HCT116 (cell line): ENCODE results near the gene FZR1. TPM values are rescaled to one million over a fixed set of nuclear protein-coding genes. Genes with fewer than 3 reads are reported as not detected.

ENCODE experiments used
- ATAC-seq: fragments of 200-7000 bp; cut with Tn5 transposase; 2 replicates; pipeline ENCODE4 v1.9.1; 2020; ENCODE audit warnings: mild to moderate bottlenecking, moderate library complexity
- BruUV-seq: library from RNA; stranded (reverse); fragments of 400-500 nt; replicated peaks from 2 replicates; lab custom pipeline; 2021; lab: Mats Ljungman, UMichigan
- CTCF ChIA-PET: fragments of 300-600 bp; sonication (Branson Sonifier 250); formaldehyde crosslinking; loops from one replicate; lab custom pipeline; 2021; ENCODE audit warnings: antibody characterized with exemption; lab: Charles Lee
- POLR2A ChIA-PET: fragments of 300-600, 350-600 bp; sonication (Branson Sonifier 250); formaldehyde crosslinking; loops from one replicate; lab custom pipeline; 2021; ENCODE audit warnings: antibody characterized with exemption; lab: Charles Lee
- RAD21 ChIA-PET, 2 experiments: fragments of 300-600 bp; sonication (Branson Sonifier 250); formaldehyde crosslinking; loops; one replicate each; lab custom pipeline; 2023; ENCODE audit warnings: low total read pairs in 2 of 2; ENCODE audit not compliant: uncharacterized antibody in 2 of 2, unreplicated experiment in 2 of 2, low non-redundant PET in 1 of 2; lab: Charles Lee
- DNase-seq: peaks from one replicate; pipeline ENCODE4 v3.0.0-alpha.2; 2010; ENCODE audit warnings: low read depth, low spot score
- H2AFZ ChIP-seq: fragments of 200-600 bp; shearing (Covaris generic), sonication (generic); 2 replicates; pipeline ENCODE4 v1.6.1; 2017; ENCODE audit warnings: low read depth, mixed run types, mixed read lengths, antibody characterized with exemption, low read length; ENCODE audit not compliant: poor library complexity, severe bottlenecking
- H3K27ac ChIP-seq: 2 replicates; pipeline ENCODE4 v1.5.1; 2012; ENCODE audit warnings: low read depth, low read length
- H3K27me3 ChIP-seq: fragments of 200-600 bp; sonication (generic); 2 replicates; pipeline ENCODE4 v1.6.1; 2016; ENCODE audit warnings: mixed run types, low read length, mixed read lengths; ENCODE audit not compliant: insufficient read depth
- H3K36me3 ChIP-seq, 2 experiments: fragments of 200-500 bp in 1 of 2; fragments of 200-600 bp in 1 of 2; sonication (Bioruptor generic) in 1 of 2; sonication (generic) in 1 of 2; 2 replicates each; pipeline versions ENCODE4 v1.5.1 to v1.6.1; 2014 to 2016; ENCODE audit warnings: low read length in 2 of 2, inconsistent platforms in 1 of 2, mixed read lengths in 1 of 2, mixed run types in 1 of 2; ENCODE audit not compliant: insufficient read depth in 2 of 2, control insufficient read depth in 1 of 2
- H3K4me1 ChIP-seq, 2 experiments: fragments of 200-600 bp in 1 of 2; sonication (generic) in 1 of 2; 2 replicates each; pipeline versions ENCODE4 v1.5.1 to v1.6.1; 2012 to 2017; ENCODE audit warnings: low read length in 2 of 2, inconsistent platforms in 1 of 2, mild to moderate bottlenecking in 1 of 2, mixed read lengths in 1 of 2, mixed run types in 1 of 2, moderate library complexity in 1 of 2; ENCODE audit not compliant: insufficient read depth in 2 of 2, control insufficient read depth in 1 of 2
- H3K4me2 ChIP-seq: fragments of 200-600 bp; sonication (generic); 2 replicates; pipeline ENCODE4 v1.6.1; 2017; ENCODE audit warnings: mixed run types, low read length, mixed read lengths
- H3K4me3 ChIP-seq, 2 experiments: fragments of 200-600 bp in 1 of 2; sonication (generic) in 1 of 2; replicated peaks in 1 of 2; 2 replicates each; pipeline ENCODE4 v1.5.1; 2011 to 2016; ENCODE audit warnings: low read length in 2 of 2, control low read depth in 1 of 2, low read depth in 1 of 2, mild to moderate bottlenecking in 1 of 2, mixed read lengths in 1 of 2, mixed run types in 1 of 2
- H3K79me2 ChIP-seq: fragments of 200-600 bp; sonication (generic); 2 replicates; pipeline ENCODE4 v1.6.1; 2017; ENCODE audit warnings: mild to moderate bottlenecking, mixed run types, low read length, moderate library complexity, mixed read lengths; ENCODE audit not compliant: insufficient read depth
- H3K9ac ChIP-seq: fragments of 200-600 bp; sonication (generic); 2 replicates; pipeline ENCODE4 v1.6.1; 2016; ENCODE audit warnings: low read length, mixed read lengths
- H3K9me2 ChIP-seq: fragments of 200-600 bp; sonication (generic), shearing (Covaris generic); 2 replicates; pipeline ENCODE4 v1.6.1; 2017; ENCODE audit warnings: mixed run types, mild to moderate bottlenecking, moderate library complexity; ENCODE audit not compliant: insufficient read depth
- H3K9me3 ChIP-seq, 2 experiments: fragments of 200-500 bp in 1 of 2; fragments of 200-600 bp in 1 of 2; sonication (Bioruptor generic) in 1 of 2; sonication (generic) in 1 of 2; 2 replicates each; pipeline ENCODE4 v1.6.1; 2014 to 2017; ENCODE audit warnings: low read length in 2 of 2, mixed read lengths in 2 of 2, inconsistent platforms in 1 of 2, low read depth in 1 of 2, mild to moderate bottlenecking in 1 of 2, mixed run types in 1 of 2, moderate library complexity in 1 of 2; ENCODE audit not compliant: control insufficient read depth in 1 of 2, insufficient read depth in 1 of 2
- H4K20me1 ChIP-seq: fragments of 200-600 bp; sonication (generic), shearing (Covaris generic); 2 replicates; pipeline ENCODE4 v1.6.1; 2017; ENCODE audit warnings: mixed run types, mild to moderate bottlenecking, moderate library complexity; ENCODE audit not compliant: insufficient read depth
- CBX3 ChIP-seq: IDR thresholded peaks from 2 replicates; pipeline ENCODE4 v1.6.1; 2012; ENCODE audit warnings: low read depth
- EGR1 ChIP-seq: IDR thresholded peaks from 2 replicates; pipeline ENCODE4 v1.6.1; 2012; ENCODE audit warnings: low read depth
- ELF1 ChIP-seq: IDR thresholded peaks from 2 replicates; pipeline ENCODE4 v1.6.1; 2012; ENCODE audit warnings: low read depth, borderline replicate concordance
- EZH2 ChIP-seq: fragments of 200-600 bp; sonication (generic); IDR thresholded peaks from 2 replicates; pipeline ENCODE4 v1.6.1; 2017; ENCODE audit warnings: antibody characterized with exemption, mixed run types
- EZH2phosphoT487 ChIP-seq: fragments of 200-600 bp; IDR thresholded peaks from 2 replicates; pipeline ENCODE4 v1.6.1; 2018; ENCODE audit warnings: antibody characterized with exemption, borderline replicate concordance
- FOSL1 ChIP-seq: IDR thresholded peaks from 2 replicates; pipeline ENCODE4 v1.6.1; 2012; ENCODE audit warnings: low read depth
- JUND ChIP-seq: IDR thresholded peaks from 2 replicates; pipeline ENCODE4 v1.6.1; 2012
- POLR2A ChIP-seq: IDR thresholded peaks from 2 replicates; pipeline ENCODE4 v1.7.0; 2011; ENCODE audit warnings: borderline replicate concordance; ENCODE audit not compliant: insufficient read depth, insufficient read length; ENCODE audit errors: extremely low read depth
- POLR2AphosphoS5 ChIP-seq: IDR thresholded peaks from 2 replicates; pipeline ENCODE4 v1.6.1; 2011; ENCODE audit warnings: mild to moderate bottlenecking, low read depth, low read length, moderate library complexity
- RAD21 ChIP-seq: IDR thresholded peaks from 2 replicates; pipeline ENCODE4 v1.6.1; 2012; ENCODE audit warnings: low read depth, mild to moderate bottlenecking
- SIN3A ChIP-seq: IDR thresholded peaks from 2 replicates; pipeline ENCODE4 v1.6.1; 2012; ENCODE audit warnings: low read depth
- SRF ChIP-seq: IDR thresholded peaks from 2 replicates; pipeline ENCODE4 v1.6.1; 2012; ENCODE audit warnings: low read depth
- TCF7L2 ChIP-seq: IDR thresholded peaks from 2 replicates; pipeline ENCODE4 v1.7.0; 2011; ENCODE audit warnings: borderline replicate concordance, inconsistent platforms; ENCODE audit not compliant: insufficient read depth, insufficient read length; ENCODE audit errors: extremely low read depth
- YY1 ChIP-seq: IDR thresholded peaks from 2 replicates; pipeline ENCODE4 v1.6.1; 2011; ENCODE audit warnings: low read length, low read depth, moderate library complexity, mild to moderate bottlenecking; ENCODE audit not compliant: insufficient replicate concordance; ENCODE audit errors: extremely low read depth
- ZFX ChIP-seq: fragments of 450-650 bp; IDR thresholded peaks from 2 replicates; pipeline ENCODE4 v1.6.1; 2017
- ZNF274 ChIP-seq: fragments of 200-500 bp; sonication (Bioruptor generic); IDR thresholded peaks from 2 replicates; pipeline ENCODE4 v1.6.1; 2014; ENCODE audit warnings: mild to moderate bottlenecking, low read depth, low read length, inconsistent platforms
- intact Hi-C: fragments of 100-400 bp; cut with micrococcal nuclease; formaldehyde crosslinking; loops from 2 replicates; pipeline ENCODE4 v1.10.0; 2022
- total RNA-seq: library from RNA; stranded (reverse); gene quantifications from one replicate; pipeline ENCODE4 v1.2.1, GENCODE V29; 2021; ENCODE audit not compliant: unreplicated experiment
- TF ChIP-seq, protein P1 (sequence below), 3 experiments: fragments of 200-600 bp in 1 of 3; sonication (generic) in 1 of 3; IDR thresholded peaks in 2 of 3; conservative IDR thresholded peaks in 1 of 3; 2 replicates each; pipeline ENCODE4 v1.5.1; 2012 to 2017; ENCODE audit warnings: low read depth in 2 of 3, low read length in 2 of 3, antibody characterized with exemption in 1 of 3, borderline replicate concordance in 1 of 3, control low read depth in 1 of 3, mild to moderate bottlenecking in 1 of 3, mixed read lengths in 1 of 3, mixed run types in 1 of 3, moderate library complexity in 1 of 3; ENCODE audit not compliant: insufficient read depth in 1 of 3
- TF ChIP-seq, protein P2 (sequence below): IDR thresholded peaks from 2 replicates; pipeline ENCODE4 v1.6.1; 2012
- TF ChIP-seq, protein P3 (sequence below): IDR thresholded peaks from 2 replicates; pipeline ENCODE4 v1.6.1; 2012
- TF ChIP-seq, protein P4 (sequence below): IDR thresholded peaks from 2 replicates; pipeline ENCODE4 v1.6.1; 2011; ENCODE audit warnings: mild to moderate bottlenecking, low read length, moderate library complexity; ENCODE audit not compliant: insufficient replicate concordance; ENCODE audit errors: extremely low read depth

FZR1 gene
- total RNA-seq, 1 experiment from 2014 or later, result 60.3 TPM

DNA sequence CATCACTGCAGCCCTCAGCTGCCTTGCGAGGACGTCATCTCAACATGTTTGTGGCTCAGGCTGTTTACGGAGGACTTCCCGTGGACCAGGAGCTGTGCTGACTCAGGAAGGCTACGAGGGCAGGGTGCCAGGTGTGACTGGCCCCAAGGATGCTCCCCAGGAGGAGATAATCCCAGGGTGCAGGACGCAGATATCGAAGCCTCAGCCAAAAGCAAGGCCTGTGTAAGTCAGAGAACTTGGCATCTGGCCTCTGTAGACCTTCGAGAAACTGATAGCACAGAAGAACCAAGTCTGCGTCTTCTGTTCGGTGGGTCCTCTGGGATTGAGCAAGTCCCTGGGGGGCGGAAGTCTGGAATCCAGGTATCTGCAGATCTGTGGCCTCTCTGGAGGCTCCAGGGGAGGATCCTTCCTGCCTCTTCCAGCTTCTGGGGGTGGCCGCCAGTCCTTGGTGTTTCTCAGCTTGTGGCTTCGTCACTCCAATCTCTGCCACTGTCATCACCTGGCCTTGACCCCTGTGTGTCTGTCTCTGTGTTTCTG is 3.0 kb upstream of the FZR1 start:
- Histone ChIP-seq H3K4me2 (no peak overlapping the region), H3K36me3 (no peaks in the 10 kb centered on the region), H3K27me3 (no peaks in the 10 kb centered on the region), H3K9me3 (no peaks in the 10 kb centered on the region), H3K9ac (no peak overlapping the region), H3K79me2 (peaks cover 42% of the 10 kb centered on the region), H3K27ac (no peak overlapping the region), H2AFZ (no peak overlapping the region), H3K4me3 (no peak overlapping the region), H3K4me1 (peaks cover 23 to 38% of the 10 kb centered on the region in 2 experiments; a peak in 3 of 4 replicates), H4K20me1 (no peaks in the 10 kb centered on the region), H3K9me2 (no peaks in the 10 kb centered on the region)
- ChIA-PET POLR2A (no interaction called here), RAD21 (no interaction called here), CTCF (interaction anchor here (0.6 to 2.6 kb wide), 2 partner anchors 18 to 219 kb away, joined by 4 to 7 read pairs; no protein-coding TSS in a partner anchor)
- DNase-seq (no peak), ATAC-seq (no peak)
- intact Hi-C loops, result no loop called here
- TF ChIP-seq, protein P1, sequence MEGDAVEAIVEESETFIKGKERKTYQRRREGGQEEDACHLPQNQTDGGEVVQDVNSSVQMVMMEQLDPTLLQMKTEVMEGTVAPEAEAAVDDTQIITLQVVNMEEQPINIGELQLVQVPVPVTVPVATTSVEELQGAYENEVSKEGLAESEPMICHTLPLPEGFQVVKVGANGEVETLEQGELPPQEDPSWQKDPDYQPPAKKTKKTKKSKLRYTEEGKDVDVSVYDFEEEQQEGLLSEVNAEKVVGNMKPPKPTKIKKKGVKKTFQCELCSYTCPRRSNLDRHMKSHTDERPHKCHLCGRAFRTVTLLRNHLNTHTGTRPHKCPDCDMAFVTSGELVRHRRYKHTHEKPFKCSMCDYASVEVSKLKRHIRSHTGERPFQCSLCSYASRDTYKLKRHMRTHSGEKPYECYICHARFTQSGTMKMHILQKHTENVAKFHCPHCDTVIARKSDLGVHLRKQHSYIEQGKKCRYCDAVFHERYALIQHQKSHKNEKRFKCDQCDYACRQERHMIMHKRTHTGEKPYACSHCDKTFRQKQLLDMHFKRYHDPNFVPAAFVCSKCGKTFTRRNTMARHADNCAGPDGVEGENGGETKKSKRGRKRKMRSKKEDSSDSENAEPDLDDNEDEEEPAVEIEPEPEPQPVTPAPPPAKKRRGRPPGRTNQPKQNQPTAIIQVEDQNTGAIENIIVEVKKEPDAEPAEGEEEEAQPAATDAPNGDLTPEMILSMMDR (IDR thresholded peaks at IDR 0.05 in 2 of 3, conservative IDR thresholded peaks at IDR 0.05 in 1 of 3; ENCODE audit: borderline replicate concordance in 1 of 3, insufficient read depth in 1 of 3, low read depth in 2 of 3, low read length in 2 of 3), result no peak
- TF ChIP-seq YY1, result no peak
- no peak for TF ChIP-seq CBX3
- TF ChIP-seq SIN3A, result no peak
- no peak for TF ChIP-seq ELF1
- TF ChIP-seq, protein P2, sequence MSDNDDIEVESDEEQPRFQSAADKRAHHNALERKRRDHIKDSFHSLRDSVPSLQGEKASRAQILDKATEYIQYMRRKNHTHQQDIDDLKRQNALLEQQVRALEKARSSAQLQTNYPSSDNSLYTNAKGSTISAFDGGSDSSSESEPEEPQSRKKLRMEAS, result no peak
- no peak for TF ChIP-seq SRF
- TF ChIP-seq EZH2, result no peak
- no peak for TF ChIP-seq EGR1
- TF ChIP-seq, protein P3, sequence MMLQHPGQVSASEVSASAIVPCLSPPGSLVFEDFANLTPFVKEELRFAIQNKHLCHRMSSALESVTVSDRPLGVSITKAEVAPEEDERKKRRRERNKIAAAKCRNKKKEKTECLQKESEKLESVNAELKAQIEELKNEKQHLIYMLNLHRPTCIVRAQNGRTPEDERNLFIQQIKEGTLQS, result no peak
- no peak for TF ChIP-seq FOSL1
- TF ChIP-seq TCF7L2, result no peak
- TF ChIP-seq, protein P4, sequence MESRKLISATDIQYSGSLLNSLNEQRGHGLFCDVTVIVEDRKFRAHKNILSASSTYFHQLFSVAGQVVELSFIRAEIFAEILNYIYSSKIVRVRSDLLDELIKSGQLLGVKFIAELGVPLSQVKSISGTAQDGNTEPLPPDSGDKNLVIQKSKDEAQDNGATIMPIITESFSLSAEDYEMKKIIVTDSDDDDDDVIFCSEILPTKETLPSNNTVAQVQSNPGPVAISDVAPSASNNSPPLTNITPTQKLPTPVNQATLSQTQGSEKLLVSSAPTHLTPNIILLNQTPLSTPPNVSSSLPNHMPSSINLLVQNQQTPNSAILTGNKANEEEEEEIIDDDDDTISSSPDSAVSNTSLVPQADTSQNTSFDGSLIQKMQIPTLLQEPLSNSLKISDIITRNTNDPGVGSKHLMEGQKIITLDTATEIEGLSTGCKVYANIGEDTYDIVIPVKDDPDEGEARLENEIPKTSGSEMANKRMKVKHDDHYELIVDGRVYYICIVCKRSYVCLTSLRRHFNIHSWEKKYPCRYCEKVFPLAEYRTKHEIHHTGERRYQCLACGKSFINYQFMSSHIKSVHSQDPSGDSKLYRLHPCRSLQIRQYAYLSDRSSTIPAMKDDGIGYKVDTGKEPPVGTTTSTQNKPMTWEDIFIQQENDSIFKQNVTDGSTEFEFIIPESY, result no peak
- TF ChIP-seq RAD21, result no peak
- TF ChIP-seq JUND, result no peak
- no peak for TF ChIP-seq ZFX
- TF ChIP-seq POLR2A, result no peak
- TF ChIP-seq EZH2phosphoT487, result no peak
- TF ChIP-seq ZNF274, result no peak
- TF ChIP-seq POLR2AphosphoS5, result no peak
- no TSS peak for BruUV-seq
